GM12872 (cell line): ENCODE data around the gene KAZN.

Experiments
- TF ChIP-seq, protein P1 (sequence below): IDR thresholded peaks from 3 replicates; pipeline ENCODE4 v1.5.1; 2011; ENCODE audit warnings: low read depth, mild to moderate bottlenecking, low read length, moderate library complexity; ENCODE audit not compliant: insufficient read depth

KAZN gene

DNA sequence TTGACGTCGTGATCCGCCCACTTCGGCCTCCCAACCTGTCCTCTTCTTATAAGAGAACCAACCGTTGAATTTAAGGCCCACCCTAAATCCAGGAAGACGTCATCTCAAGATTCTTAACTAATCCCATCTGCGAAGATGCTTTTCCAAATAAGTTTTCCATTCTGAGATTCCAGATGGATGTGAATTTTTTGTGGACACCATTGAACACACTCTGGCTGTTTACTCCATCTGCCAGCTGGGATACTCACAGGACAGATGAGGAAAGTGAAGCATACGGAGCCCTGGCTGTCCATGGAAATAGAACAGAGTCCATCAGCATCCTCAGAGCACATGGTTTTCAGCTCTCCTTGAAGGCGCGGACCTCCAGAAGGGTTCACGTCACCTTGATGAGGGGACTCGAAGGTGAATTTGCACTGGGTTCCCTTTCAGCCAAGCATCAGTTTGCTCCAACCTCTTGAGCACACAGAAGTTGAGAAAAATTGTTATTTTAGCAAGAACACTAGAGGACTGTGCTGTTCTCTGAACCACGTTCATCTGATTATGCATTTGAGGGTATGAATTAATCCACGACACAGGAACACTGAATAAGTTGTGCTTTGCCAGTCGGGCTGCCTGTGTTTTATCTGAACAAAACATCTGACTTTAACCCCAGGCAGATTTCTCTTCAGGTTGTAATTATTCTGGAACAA lies 68.6 kb downstream of the KAZN start:
- TF ChIP-seq, protein P1, sequence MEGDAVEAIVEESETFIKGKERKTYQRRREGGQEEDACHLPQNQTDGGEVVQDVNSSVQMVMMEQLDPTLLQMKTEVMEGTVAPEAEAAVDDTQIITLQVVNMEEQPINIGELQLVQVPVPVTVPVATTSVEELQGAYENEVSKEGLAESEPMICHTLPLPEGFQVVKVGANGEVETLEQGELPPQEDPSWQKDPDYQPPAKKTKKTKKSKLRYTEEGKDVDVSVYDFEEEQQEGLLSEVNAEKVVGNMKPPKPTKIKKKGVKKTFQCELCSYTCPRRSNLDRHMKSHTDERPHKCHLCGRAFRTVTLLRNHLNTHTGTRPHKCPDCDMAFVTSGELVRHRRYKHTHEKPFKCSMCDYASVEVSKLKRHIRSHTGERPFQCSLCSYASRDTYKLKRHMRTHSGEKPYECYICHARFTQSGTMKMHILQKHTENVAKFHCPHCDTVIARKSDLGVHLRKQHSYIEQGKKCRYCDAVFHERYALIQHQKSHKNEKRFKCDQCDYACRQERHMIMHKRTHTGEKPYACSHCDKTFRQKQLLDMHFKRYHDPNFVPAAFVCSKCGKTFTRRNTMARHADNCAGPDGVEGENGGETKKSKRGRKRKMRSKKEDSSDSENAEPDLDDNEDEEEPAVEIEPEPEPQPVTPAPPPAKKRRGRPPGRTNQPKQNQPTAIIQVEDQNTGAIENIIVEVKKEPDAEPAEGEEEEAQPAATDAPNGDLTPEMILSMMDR: no peak

DNA sequence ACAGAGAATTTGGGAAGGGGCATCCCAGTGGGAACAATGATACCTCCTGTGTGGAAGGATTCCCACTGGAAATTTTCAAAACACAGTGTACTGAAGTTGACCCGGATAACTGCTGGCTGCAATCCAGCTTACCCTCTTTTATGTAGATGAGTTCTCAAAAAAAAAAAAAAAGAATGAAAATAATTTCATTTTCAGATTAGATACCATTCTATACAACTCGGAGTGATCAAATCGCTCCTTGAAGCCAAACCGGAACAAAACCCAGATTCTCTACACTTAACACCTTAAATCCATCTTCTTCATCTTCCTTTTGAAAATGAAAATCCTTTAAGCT lies 69.1 kb downstream of the KAZN start:
- TF ChIP-seq, protein P1: no peak

DNA sequence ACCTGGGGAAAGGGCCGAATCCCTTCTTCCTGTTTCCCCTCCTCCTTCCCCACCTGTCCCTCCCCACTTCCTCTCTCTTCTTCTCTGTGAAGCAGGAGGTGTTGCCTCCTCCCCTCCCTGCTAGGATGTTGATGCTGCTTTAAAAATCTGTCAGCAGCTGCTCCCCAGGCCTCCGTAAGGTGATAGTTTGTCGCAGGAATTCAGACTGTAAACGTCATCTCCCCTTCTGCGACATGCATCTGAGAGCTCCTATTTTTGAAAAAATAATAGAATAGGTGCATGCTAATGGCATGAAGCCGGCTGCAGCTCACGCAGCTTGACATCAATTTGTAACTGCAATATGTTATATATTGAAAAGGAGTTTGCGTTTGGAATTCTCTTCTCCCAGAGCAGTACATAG lies 70.1 kb downstream of the KAZN start:
- TF ChIP-seq, protein P1: no peak

DNA sequence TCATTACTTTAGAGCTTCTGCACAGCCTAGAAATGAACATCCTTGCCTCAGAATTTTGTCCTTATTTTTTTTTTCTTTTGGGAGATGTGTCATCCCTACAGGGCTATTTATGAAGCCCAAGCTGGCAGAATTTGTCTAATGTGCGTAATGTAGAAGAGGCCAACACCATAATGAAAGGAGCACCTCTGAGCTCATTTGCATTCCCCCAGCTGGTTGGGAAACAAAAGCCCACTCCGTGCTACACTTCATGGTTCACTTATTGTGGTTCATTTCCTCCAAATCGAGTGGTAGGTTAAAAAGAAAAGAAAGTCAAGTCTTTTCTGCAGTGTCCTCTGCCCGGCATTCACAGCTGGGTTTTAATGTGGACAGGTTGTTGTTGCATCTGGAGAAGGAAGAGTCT lies 73.5 kb downstream of the KAZN start:
- TF ChIP-seq, protein P1: no peak

DNA sequence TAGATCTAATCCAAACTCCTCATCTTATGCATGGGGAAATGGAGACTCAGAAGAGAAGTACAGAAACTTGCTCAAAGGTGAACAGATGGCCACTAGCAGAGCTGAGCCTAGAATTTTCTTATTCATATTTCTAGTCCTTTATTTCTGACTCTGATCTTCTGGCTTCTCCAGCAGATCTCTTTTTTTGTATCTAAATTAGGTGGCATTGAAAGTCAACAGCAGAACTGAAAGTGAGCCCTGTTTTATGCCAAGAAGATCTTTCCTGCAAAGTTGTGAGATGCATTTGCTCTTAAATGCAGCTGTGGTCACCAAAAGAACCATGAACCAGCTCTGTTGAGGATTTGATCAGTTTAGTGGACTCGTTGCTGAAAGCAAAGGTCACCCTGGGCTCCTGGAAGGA lies 75.5 kb downstream of the KAZN start:
- TF ChIP-seq, protein P1: no peak

DNA sequence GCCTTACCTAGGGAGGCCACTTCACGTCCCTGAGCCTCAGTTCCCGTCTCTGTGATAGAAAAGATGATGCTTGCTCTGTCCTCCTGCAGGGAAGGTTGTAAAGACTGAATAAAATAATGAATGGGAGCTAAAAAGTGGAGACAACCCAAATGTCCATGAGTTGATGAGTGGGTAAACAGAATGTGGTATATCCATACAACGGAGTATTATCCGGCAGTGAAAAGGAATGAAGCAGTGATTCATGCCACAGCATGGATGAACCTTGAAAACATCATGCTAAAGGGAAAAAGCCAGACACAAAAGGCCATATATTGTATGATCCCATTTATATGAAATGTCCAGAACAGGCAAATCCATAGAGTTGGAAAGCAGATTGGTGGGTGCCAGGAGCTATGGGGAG lies 77.9 kb downstream of the KAZN start:
- TF ChIP-seq, protein P1: no peak

DNA sequence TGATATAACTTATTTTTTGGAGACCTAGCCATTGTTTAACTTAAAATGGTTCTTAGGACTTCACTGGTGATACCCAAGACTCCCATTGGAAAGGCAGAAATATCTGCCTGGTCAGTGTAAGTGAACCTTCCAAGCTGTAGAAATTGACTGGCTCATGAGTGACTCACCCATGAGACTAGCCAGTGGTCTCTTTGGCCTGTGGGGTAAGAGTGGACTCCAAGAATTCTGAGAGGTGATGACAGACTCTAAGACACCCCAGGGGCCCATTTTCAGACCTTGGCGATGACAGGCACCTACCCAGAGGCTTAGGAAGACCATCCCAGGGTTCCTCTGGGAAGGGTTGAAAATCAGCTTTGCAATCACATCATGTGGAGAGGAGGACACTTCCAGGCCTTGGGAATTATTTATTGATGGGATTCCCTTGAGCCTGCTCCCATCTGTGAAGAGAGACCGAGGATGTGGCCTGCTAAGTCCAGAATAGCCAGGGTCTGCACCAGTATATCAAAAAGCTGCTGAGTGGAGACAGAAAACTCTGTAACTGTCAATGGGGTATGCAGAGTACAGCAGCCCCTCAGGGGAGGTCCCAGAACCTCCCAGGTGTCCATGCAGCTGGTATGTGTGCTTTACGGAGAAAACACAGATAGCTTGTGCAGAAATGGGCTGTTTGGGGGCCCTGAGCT lies 78.9 kb downstream of the KAZN start:
- TF ChIP-seq, protein P1: no peak
